GM12878 (cell line): ENCODE results near the gene TMA16. TPM values are rescaled to one million over a fixed set of nuclear protein-coding genes. Genes with fewer than 3 reads are reported as not detected.
A peak's percentile ranks its signal among the peaks of the same experiment; 100 is the strongest.

Experiments
- ATAC-seq: fragments of 200-7000 bp; cut with Tn5 transposase; 3 replicates; pipeline ENCODE4 v1.9.1; 2020; ENCODE audit warnings: mild to moderate bottlenecking, moderate library complexity
- BruUV-seq: library from RNA; stranded (reverse); fragments of 400-500 nt; replicated peaks from 2 replicates; lab custom pipeline; 2021; lab: Mats Ljungman, UMichigan
- CTCF ChIA-PET: fragments of 300-600 bp; sonication (Branson Sonifier 250); formaldehyde crosslinking; extraction: SDS; loops from one replicate; lab custom pipeline; 2021; ENCODE audit warnings: inconsistent platforms; lab: Yijun Ruan, JAX
- POLR2A ChIA-PET: fragments of 350-600 bp; formaldehyde crosslinking; extraction: SDS; loops from one replicate; lab custom pipeline; 2021; ENCODE audit warnings: inconsistent platforms; lab: Charles Lee
- RAD21 ChIA-PET: fragments of 300-600 bp; sonication (Branson Sonifier 250); formaldehyde crosslinking; loops from one replicate; lab custom pipeline; 2023; ENCODE audit warnings: antibody characterized with exemption; ENCODE audit not compliant: unreplicated experiment; lab: Charles Lee
- SMC1A ChIA-PET: fragments of 300-600 bp; sonication (Branson Sonifier 250); formaldehyde crosslinking; loops from one replicate; lab custom pipeline; 2023; ENCODE audit not compliant: unreplicated experiment, uncharacterized antibody; lab: Charles Lee
- DNase-seq: peaks from one replicate; pipeline ENCODE4 v3.0.0-alpha.2; 2011; ENCODE audit warnings: low read depth, low spot score
- FAIRE-seq: peaks from 3 replicates; lab custom pipeline; 2011; peaks lifted over from hg19 to GRCh38; lab: Jason Lieb, UNC
- H2AFZ ChIP-seq: 2 replicates; pipeline ENCODE4 v1.6.0; 2011; ENCODE audit warnings: low read depth, low read length, control low read depth; ENCODE audit not compliant: control insufficient read depth
- H3K27ac ChIP-seq: 2 replicates; pipeline ENCODE4 v1.5.1; 2011; ENCODE audit warnings: control low read depth; ENCODE audit not compliant: control insufficient read depth, insufficient read depth
- H3K27me3 ChIP-seq, 2 experiments: replicated peaks in 1 of 2; 2 replicates each; pipeline versions ENCODE4 v1.6.0 to v1.6.1; 2011; ENCODE audit warnings: low read length in 1 of 2; ENCODE audit not compliant: control insufficient read depth in 2 of 2, insufficient read depth in 2 of 2
- H3K36me3 ChIP-seq, 2 experiments: 2 replicates each; pipeline ENCODE4 v1.5.1; 2011; ENCODE audit warnings: low read length in 1 of 2; ENCODE audit not compliant: control insufficient read depth in 2 of 2, insufficient read depth in 2 of 2
- H3K4me1 ChIP-seq: 2 replicates; pipeline ENCODE4 v1.6.1; 2011; ENCODE audit warnings: mild to moderate bottlenecking, low read length, moderate library complexity, mixed read lengths; ENCODE audit not compliant: control insufficient read depth, insufficient read depth
- H3K4me2 ChIP-seq: 2 replicates; pipeline ENCODE4 v1.6.0; 2011; ENCODE audit warnings: control low read depth; ENCODE audit not compliant: control insufficient read depth, insufficient read depth
- H3K4me3 ChIP-seq: fragments of 200-600 bp; sonication (generic); 2 replicates; pipeline ENCODE4 v1.5.1; 2016
- H3K79me2 ChIP-seq: 2 replicates; pipeline ENCODE4 v1.6.0; 2011; ENCODE audit warnings: low read length; ENCODE audit not compliant: control insufficient read depth, insufficient read depth
- H3K9ac ChIP-seq: 2 replicates; pipeline ENCODE4 v1.8.0; 2011; ENCODE audit warnings: low read length, control low read depth, mixed read lengths; ENCODE audit not compliant: control insufficient read depth, insufficient read depth
- H3K9me3 ChIP-seq: replicated peaks from 3 replicates; pipeline ENCODE4 v1.5.1; 2011; ENCODE audit warnings: mild to moderate bottlenecking, low read length; ENCODE audit not compliant: control insufficient read depth, insufficient read depth
- H4K20me1 ChIP-seq: 2 replicates; pipeline ENCODE4 v1.6.0; 2011; ENCODE audit not compliant: control insufficient read depth, insufficient read depth
- BACH1 ChIP-seq: fragments of 450-650 bp; IDR thresholded peaks from 2 replicates; pipeline ENCODE4 v1.6.1; 2017; ENCODE audit warnings: mild to moderate bottlenecking, borderline replicate concordance
- BHLHE40 ChIP-seq, 2 experiments: fragments of 450-650 bp in 1 of 2; IDR thresholded peaks; 2 replicates each; pipeline ENCODE4 v1.6.1; 2011 to 2017; ENCODE audit warnings: low read depth in 2 of 2, borderline replicate concordance in 1 of 2, improper control_type of control experiment in 1 of 2, low read length in 1 of 2, mild to moderate bottlenecking in 1 of 2
- CEBPB ChIP-seq, 2 experiments: fragments of 150-350 bp in 1 of 2; IDR thresholded peaks; 2 replicates each; pipeline ENCODE4 v1.6.1; 2012 to 2014; ENCODE audit warnings: low read depth in 2 of 2, low read length in 2 of 2, borderline replicate concordance in 1 of 2, inconsistent platforms in 1 of 2
- CHD1 ChIP-seq: IDR thresholded peaks from 2 replicates; pipeline ENCODE4 v1.6.1; 2012; ENCODE audit warnings: low read depth, low read length, improper control_type of control experiment
- CREM ChIP-seq: IDR thresholded peaks from 2 replicates; pipeline ENCODE4 v1.6.1; 2014; ENCODE audit warnings: antibody characterized with exemption, low read depth
- HDAC6 ChIP-seq: fragments of 200-600 bp; sonication (generic); IDR thresholded peaks from one replicate; pipeline ENCODE4 v1.8.0; 2017; ENCODE audit warnings: antibody characterized with exemption; ENCODE audit not compliant: unreplicated experiment
- KDM1A ChIP-seq: fragments of 200-600 bp; sonication (generic); IDR thresholded peaks from 2 replicates; pipeline ENCODE4 v1.6.1; 2016; ENCODE audit warnings: borderline replicate concordance
- LARP7 ChIP-seq: fragments of 450-650 bp; IDR thresholded peaks from 2 replicates; pipeline ENCODE4 v1.6.1; 2017; ENCODE audit warnings: mild to moderate bottlenecking
- POLR2AphosphoS2 ChIP-seq: IDR thresholded peaks from 2 replicates; pipeline ENCODE4 v1.6.1; 2011; ENCODE audit warnings: low read depth, mild to moderate bottlenecking, low read length, improper control_type of control experiment, moderate library complexity
- RFX5 ChIP-seq: IDR thresholded peaks from 2 replicates; pipeline ENCODE4 v1.6.1; 2011; ENCODE audit warnings: low read depth, low read length, improper control_type of control experiment
- TAF1 ChIP-seq: IDR thresholded peaks from 2 replicates; pipeline ENCODE4 v1.6.1; 2011; ENCODE audit warnings: mild to moderate bottlenecking, low read depth, low read length, borderline replicate concordance
- WRNIP1 ChIP-seq: IDR thresholded peaks from 2 replicates; pipeline ENCODE4 v1.6.1; 2011; ENCODE audit warnings: low read depth, low read length, improper control_type of control experiment, borderline replicate concordance
- YBX1 ChIP-seq: fragments of 450-650 bp; IDR thresholded peaks from 2 replicates; pipeline ENCODE4 v1.6.1; 2016; ENCODE audit warnings: antibody characterized with exemption
- WGBS: methylation state at CpG from one replicate; pipeline ENCODE4 v1.1.6; 2016; ENCODE audit warnings: low lambda C conversion rate; ENCODE audit not compliant: insufficient replicate concordance, insufficient coverage; ENCODE audit errors: missing lambda C conversion rate; 5-methylcytosine and 5-hydroxymethylcytosine counted together
- in situ Hi-C: fragments of 300-500 bp; cut with MboI; formaldehyde crosslinking; loops from 9 replicates; pipeline ENCODE4 v1.14.3; 2018; ENCODE audit warnings: mixed read lengths
- intact Hi-C: fragments of 100-400 bp; cut with micrococcal nuclease; formaldehyde crosslinking; loops from one replicate; pipeline ENCODE4 v1.14.2; 2022; ENCODE audit not compliant: unreplicated experiment
- polyA plus RNA-seq, 11 experiments: library from polyadenylated mRNA; depleted of rRNA in 4 of 11; unstranded in 6 of 11; stranded (reverse) in 5 of 11; fragments of >200 nt; fragmentation: Nextera tagmentation in 4 of 11; fragmentation: Illumina TruSeq in 1 of 11; extraction: Ambion mirVana in 4 of 11; extraction: Trizol in 1 of 11; gene quantifications; 1 replicate in 1 of 11; 2 replicates in 10 of 11; pipeline versions ENCODE4 v1.2.1 to v1.2.3, GENCODE V29; 2011 to 2016; ENCODE audit warnings: inconsistent platforms in 2 of 11, missing spikeins in 2 of 11, low read depth in 1 of 11
- total RNA-seq, 4 experiments: library from RNA; depleted of rRNA in 3 of 4; stranded (reverse); fragments of >200 nt in 3 of 4; fragmentation: Illumina TruSeq in 1 of 4; extraction: Trizol in 1 of 4; gene quantifications; 2 replicates each; pipeline versions ENCODE4 v1.2.1 to v1.2.3, GENCODE V29; 2013 to 2021
- TF ChIP-seq, protein P1 (sequence below): fragments of 450-650 bp; IDR thresholded peaks from 2 replicates; pipeline ENCODE4 v1.6.1; 2016; ENCODE audit warnings: mild to moderate bottlenecking, moderate library complexity, borderline replicate concordance

Gene TMA16
- total and polyA plus RNA-seq, 10 of the 15 experiments (the other 5 are each of a cell fraction or from before 2014, with no cell fraction given) = 37.9 to 91.0 (median 55.8) TPM

DNA sequence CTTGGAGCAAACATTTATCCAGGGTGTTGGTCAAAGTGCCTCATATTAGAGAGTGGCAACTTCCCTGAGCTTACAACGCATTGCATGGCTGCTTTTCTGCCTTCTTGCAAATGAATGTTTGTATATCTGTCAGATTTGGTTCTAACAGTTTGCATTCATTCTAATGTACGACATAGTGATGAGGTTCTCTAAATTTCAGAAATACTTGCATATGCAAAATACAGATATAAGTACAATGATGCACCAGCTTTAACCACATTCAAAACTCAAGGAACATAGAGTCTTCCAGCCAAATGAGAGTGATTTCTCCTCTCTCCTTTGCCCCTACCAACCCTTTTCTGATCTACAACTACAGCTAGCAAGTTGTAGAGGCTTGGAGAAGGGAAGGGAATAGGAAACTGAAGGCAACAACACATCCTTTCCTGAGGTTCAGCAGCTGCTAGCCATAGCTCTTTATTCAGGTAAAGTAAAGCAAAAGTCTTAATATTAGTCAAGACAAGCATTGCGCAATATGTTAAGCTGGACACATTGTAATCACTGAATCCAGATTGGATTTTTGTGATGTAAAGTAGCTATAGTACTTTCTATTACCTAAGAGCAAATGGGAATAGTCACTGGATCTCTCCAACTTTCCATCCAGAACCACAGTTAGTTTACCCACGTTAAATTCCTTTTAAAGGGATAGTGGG is 27.3 kb upstream of the TMA16 start:
- no peak overlapping the region for H3K4me2 ChIP-seq
- SMC1A ChIA-PET = interaction anchor here (0.7 to 1.0 kb wide), 2 partner anchors 8 to 33 kb away, joined by 3 to 4 read pairs; no protein-coding TSS in a partner anchor
- no peak for ATAC-seq
- in situ Hi-C loops (no loop called here), intact Hi-C loops (no loop called here)
- RAD21 ChIA-PET = no interaction called here
- H3K9me3 ChIP-seq = no peaks in the 10 kb centered on the region
- CTCF ChIA-PET = no interaction called here
- BruUV-seq = no TSS peak
- no peaks in the 10 kb centered on the region for H3K27me3 ChIP-seq
- H3K4me1 ChIP-seq = no peaks in the 10 kb centered on the region
- no peak for DNase-seq
- H3K9ac ChIP-seq = no peak overlapping the region
- H3K36me3 ChIP-seq = no peaks in the 10 kb centered on the region
- H3K27ac ChIP-seq = no peak overlapping the region
- FAIRE-seq = no peak
- no peaks in the 10 kb centered on the region for H4K20me1 ChIP-seq
- 38% methylated on average over 4 of the region's 4 CpGs for WGBS
- peak in 1 of 2 experiments; percentile 27; a peak in 1 of 4 replicates for TF ChIP-seq CEBPB (IDR thresholded peaks at IDR 0.05; ENCODE audit: borderline replicate concordance in 1 of 2, low read depth in 2 of 2, low read length in 2 of 2)
- TF ChIP-seq YBX1 = no peak
- POLR2A ChIA-PET = no interaction called here
- H3K79me2 ChIP-seq = no peaks in the 10 kb centered on the region
- H2AFZ ChIP-seq = no peak overlapping the region
- no peak overlapping the region for H3K4me3 ChIP-seq

DNA sequence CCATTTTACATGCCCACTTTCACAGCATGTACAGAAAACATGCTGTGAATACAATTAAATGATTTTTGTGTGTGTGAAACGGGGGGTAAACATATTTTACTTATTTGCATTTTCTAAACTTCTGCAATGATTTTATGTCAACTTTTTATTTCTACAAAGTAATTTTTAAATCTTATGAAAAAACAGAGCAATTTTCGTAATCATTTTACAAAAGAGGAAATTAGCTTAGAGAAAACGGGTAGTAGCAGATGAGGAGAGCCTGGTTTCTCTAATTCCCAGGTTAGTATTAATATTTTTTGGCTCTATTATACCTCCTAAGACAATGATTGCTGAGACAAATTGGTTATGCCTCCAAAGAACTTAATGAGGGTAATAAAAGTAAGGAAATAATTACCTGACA is 24.1 kb upstream of the TMA16 start:
- POLR2A ChIA-PET = no interaction called here
- intact Hi-C loops = no loop called here
- Histone ChIP-seq H3K4me2 (no peak overlapping the region), H4K20me1 (no peaks in the 10 kb centered on the region), H3K27ac (no peak overlapping the region), H3K36me3 (no peaks in the 10 kb centered on the region), H3K9ac (no peak overlapping the region), H3K27me3 (no peaks in the 10 kb centered on the region), H3K4me3 (no peak overlapping the region), H3K79me2 (no peaks in the 10 kb centered on the region), H3K9me3 (no peaks in the 10 kb centered on the region), H3K4me1 (no peaks in the 10 kb centered on the region), H2AFZ (no peak overlapping the region)
- CTCF ChIA-PET = interaction anchor here (1.2 kb wide), 1 partner anchor 15 kb away, joined by 4 read pairs; no protein-coding TSS in a partner anchor
- SMC1A ChIA-PET = interaction anchor here (0.8 to 1.3 kb wide), 2 partner anchors 11 to 204 kb away, joined by 3 to 4 read pairs; no protein-coding TSS in a partner anchor
- FAIRE-seq (no peak), DNase-seq (no peak), ATAC-seq (no peak)
- RAD21 ChIA-PET = no interaction called here
- in situ Hi-C loops = no loop called here
- BruUV-seq = no TSS peak
- 9% methylated on average over 3 of the region's 3 CpGs for WGBS
- TF ChIP-seq BACH1 = no peak
- TF ChIP-seq TAF1 = no peak
- TF ChIP-seq, protein P1, sequence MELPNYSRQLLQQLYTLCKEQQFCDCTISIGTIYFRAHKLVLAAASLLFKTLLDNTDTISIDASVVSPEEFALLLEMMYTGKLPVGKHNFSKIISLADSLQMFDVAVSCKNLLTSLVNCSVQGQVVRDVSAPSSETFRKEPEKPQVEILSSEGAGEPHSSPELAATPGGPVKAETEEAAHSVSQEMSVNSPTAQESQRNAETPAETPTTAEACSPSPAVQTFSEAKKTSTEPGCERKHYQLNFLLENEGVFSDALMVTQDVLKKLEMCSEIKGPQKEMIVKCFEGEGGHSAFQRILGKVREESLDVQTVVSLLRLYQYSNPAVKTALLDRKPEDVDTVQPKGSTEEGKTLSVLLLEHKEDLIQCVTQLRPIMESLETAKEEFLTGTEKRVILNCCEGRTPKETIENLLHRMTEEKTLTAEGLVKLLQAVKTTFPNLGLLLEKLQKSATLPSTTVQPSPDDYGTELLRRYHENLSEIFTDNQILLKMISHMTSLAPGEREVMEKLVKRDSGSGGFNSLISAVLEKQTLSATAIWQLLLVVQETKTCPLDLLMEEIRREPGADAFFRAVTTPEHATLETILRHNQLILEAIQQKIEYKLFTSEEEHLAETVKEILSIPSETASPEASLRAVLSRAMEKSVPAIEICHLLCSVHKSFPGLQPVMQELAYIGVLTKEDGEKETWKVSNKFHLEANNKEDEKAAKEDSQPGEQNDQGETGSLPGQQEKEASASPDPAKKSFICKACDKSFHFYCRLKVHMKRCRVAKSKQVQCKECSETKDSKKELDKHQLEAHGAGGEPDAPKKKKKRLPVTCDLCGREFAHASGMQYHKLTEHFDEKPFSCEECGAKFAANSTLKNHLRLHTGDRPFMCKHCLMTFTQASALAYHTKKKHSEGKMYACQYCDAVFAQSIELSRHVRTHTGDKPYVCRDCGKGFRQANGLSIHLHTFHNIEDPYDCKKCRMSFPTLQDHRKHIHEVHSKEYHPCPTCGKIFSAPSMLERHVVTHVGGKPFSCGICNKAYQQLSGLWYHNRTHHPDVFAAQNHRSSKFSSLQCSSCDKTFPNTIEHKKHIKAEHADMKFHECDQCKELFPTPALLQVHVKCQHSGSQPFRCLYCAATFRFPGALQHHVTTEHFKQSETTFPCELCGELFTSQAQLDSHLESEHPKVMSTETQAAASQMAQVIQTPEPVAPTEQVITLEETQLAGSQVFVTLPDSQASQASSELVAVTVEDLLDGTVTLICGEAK = no peak
- TF ChIP-seq POLR2AphosphoS2 = no peak
- TF ChIP-seq HDAC6 = no peak
- TF ChIP-seq CREM = no peak
- TF ChIP-seq WRNIP1 = no peak
- TF ChIP-seq LARP7 = no peak
- no peak for TF ChIP-seq RFX5
- TF ChIP-seq BHLHE40 (IDR thresholded peaks at IDR 0.05; ENCODE audit: borderline replicate concordance in 1 of 2, low read depth in 2 of 2, low read length in 1 of 2) = no peak
- no peak for TF ChIP-seq KDM1A
- no peak for TF ChIP-seq CHD1
